ENCODE data around the gene GALNT15.

GALNT15 gene

GRCh38 chr3:16192176-16192811 lies 17.8 kb downstream of the GALNT15 start:
- TF ChIP-seq POLR2A (IDR thresholded peaks at IDR 0.05; ENCODE audit: low read depth, low read length) (no peak), TAF1 (IDR thresholded peaks at IDR 0.05; ENCODE audit: low read depth, low read length) (no peak), PAX5 (IDR thresholded peaks at IDR 0.05; ENCODE audit: insufficient read depth, low read length, severe bottlenecking) (no peak), POU2F2 (IDR thresholded peaks at IDR 0.05; ENCODE audit: low read depth, low read length) (no peak), SPI1 (IDR thresholded peaks at IDR 0.05; ENCODE audit: low read depth, low read length) (no peak), POLR2AphosphoS5 (IDR thresholded peaks at IDR 0.05; ENCODE audit: low read depth, low read length) (no peak)
- no peak for FAIRE-seq

GRCh38 chr3:16198427-16198826 lies 23.9 kb downstream of the GALNT15 start:
- no peak for TF ChIP-seq SPI1 (IDR thresholded peaks at IDR 0.05; ENCODE audit: low read depth, low read length)
- TF ChIP-seq POLR2A (IDR thresholded peaks at IDR 0.05; ENCODE audit: low read depth, low read length): no peak
- no peak for TF ChIP-seq PAX5 (IDR thresholded peaks at IDR 0.05; ENCODE audit: insufficient read depth, low read length, severe bottlenecking)
- TF ChIP-seq TAF1 (IDR thresholded peaks at IDR 0.05; ENCODE audit: low read depth, low read length): no peak
- TF ChIP-seq POU2F2 (IDR thresholded peaks at IDR 0.05; ENCODE audit: low read depth, low read length): no peak
- TF ChIP-seq POLR2AphosphoS5 (IDR thresholded peaks at IDR 0.05; ENCODE audit: low read depth, low read length): no peak
- no peak for DNase-seq (ENCODE audit: insufficient read length, low spot score)
- FAIRE-seq: no peak

More at GRCh38 chr3:16192176-16192811, 17.8 kb downstream of the GALNT15 start:
- DNase-seq (ENCODE audit: insufficient read length, low spot score): no peak

GRCh38 chr3:16199769-16200168 lies 25.3 kb downstream of the GALNT15 start:
- FAIRE-seq: no peak
- TF ChIP-seq POU2F2 (IDR thresholded peaks at IDR 0.05; ENCODE audit: low read depth, low read length) (no peak), SPI1 (IDR thresholded peaks at IDR 0.05; ENCODE audit: low read depth, low read length) (no peak), PAX5 (IDR thresholded peaks at IDR 0.05; ENCODE audit: insufficient read depth, low read length, severe bottlenecking) (no peak), POLR2AphosphoS5 (IDR thresholded peaks at IDR 0.05; ENCODE audit: low read depth, low read length) (no peak), TAF1 (IDR thresholded peaks at IDR 0.05; ENCODE audit: low read depth, low read length) (no peak), POLR2A (IDR thresholded peaks at IDR 0.05; ENCODE audit: low read depth, low read length) (no peak)

GRCh38 chr3:16200411-16200810 lies 25.9 kb downstream of the GALNT15 start:
- no peak for DNase-seq (ENCODE audit: insufficient read length, low spot score)
- TF ChIP-seq POLR2AphosphoS5 (IDR thresholded peaks at IDR 0.05; ENCODE audit: low read depth, low read length): no peak
- no peak for TF ChIP-seq PAX5 (IDR thresholded peaks at IDR 0.05; ENCODE audit: insufficient read depth, low read length, severe bottlenecking)
- FAIRE-seq: no peak

More at GRCh38 chr3:16199769-16200168, 25.3 kb downstream of the GALNT15 start:
- DNase-seq (ENCODE audit: insufficient read length, low spot score): no peak

GRCh38 chr3:16203031-16203430 lies 28.6 kb downstream of the GALNT15 start:
- no peak for DNase-seq (ENCODE audit: insufficient read length, low spot score)
- no peak for FAIRE-seq
- TF ChIP-seq POLR2AphosphoS5 (IDR thresholded peaks at IDR 0.05; ENCODE audit: low read depth, low read length): no peak
- TF ChIP-seq TAF1 (IDR thresholded peaks at IDR 0.05; ENCODE audit: low read depth, low read length): no peak
- TF ChIP-seq PAX5 (IDR thresholded peaks at IDR 0.05; ENCODE audit: insufficient read depth, low read length, severe bottlenecking): no peak
- TF ChIP-seq SPI1 (IDR thresholded peaks at IDR 0.05; ENCODE audit: low read depth, low read length): no peak

GRCh38 chr3:16203671-16204629 lies 29.5 kb downstream of the GALNT15 start:
- TF ChIP-seq POLR2A (IDR thresholded peaks at IDR 0.05; ENCODE audit: low read depth, low read length) (no peak), PAX5 (IDR thresholded peaks at IDR 0.05; ENCODE audit: insufficient read depth, low read length, severe bottlenecking) (no peak), POU2F2 (IDR thresholded peaks at IDR 0.05; ENCODE audit: low read depth, low read length) (no peak), POLR2AphosphoS5 (IDR thresholded peaks at IDR 0.05; ENCODE audit: low read depth, low read length) (no peak), SPI1 (IDR thresholded peaks at IDR 0.05; ENCODE audit: low read depth, low read length) (no peak), TAF1 (IDR thresholded peaks at IDR 0.05; ENCODE audit: low read depth, low read length) (no peak)
- FAIRE-seq: no peak

GRCh38 chr3:16204751-16205150 lies 30.3 kb downstream of the GALNT15 start:
- no peak for TF ChIP-seq SPI1 (IDR thresholded peaks at IDR 0.05; ENCODE audit: low read depth, low read length)
- no peak for TF ChIP-seq PAX5 (IDR thresholded peaks at IDR 0.05; ENCODE audit: insufficient read depth, low read length, severe bottlenecking)
- no peak for TF ChIP-seq POLR2AphosphoS5 (IDR thresholded peaks at IDR 0.05; ENCODE audit: low read depth, low read length)
- TF ChIP-seq POLR2A (IDR thresholded peaks at IDR 0.05; ENCODE audit: low read depth, low read length): no peak
- no peak for TF ChIP-seq TAF1 (IDR thresholded peaks at IDR 0.05; ENCODE audit: low read depth, low read length)
- no peak for TF ChIP-seq POU2F2 (IDR thresholded peaks at IDR 0.05; ENCODE audit: low read depth, low read length)
- DNase-seq (ENCODE audit: insufficient read length, low spot score): no peak
- FAIRE-seq: no peak

More at GRCh38 chr3:16203671-16204629, 29.5 kb downstream of the GALNT15 start:
- no peak for DNase-seq (ENCODE audit: insufficient read length, low spot score)

GRCh38 chr3:16205156-16205870 lies 30.8 kb downstream of the GALNT15 start:
- no peak for FAIRE-seq
- TF ChIP-seq POLR2A (IDR thresholded peaks at IDR 0.05; ENCODE audit: low read depth, low read length) (no peak), POU2F2 (IDR thresholded peaks at IDR 0.05; ENCODE audit: low read depth, low read length) (no peak), SPI1 (IDR thresholded peaks at IDR 0.05; ENCODE audit: low read depth, low read length) (no peak), POLR2AphosphoS5 (IDR thresholded peaks at IDR 0.05; ENCODE audit: low read depth, low read length) (no peak)
- DNase-seq (ENCODE audit: insufficient read length, low spot score): no peak

GRCh38 chr3:16207031-16207430 lies 32.6 kb downstream of the GALNT15 start:
- DNase-seq (ENCODE audit: insufficient read length, low spot score) (no peak), FAIRE-seq (no peak)

More at GRCh38 chr3:16207031-16207430, 32.6 kb downstream of the GALNT15 start:
- TF ChIP-seq PAX5 (IDR thresholded peaks at IDR 0.05; ENCODE audit: insufficient read depth, low read length, severe bottlenecking) (no peak), POLR2AphosphoS5 (IDR thresholded peaks at IDR 0.05; ENCODE audit: low read depth, low read length) (no peak), POU2F2 (IDR thresholded peaks at IDR 0.05; ENCODE audit: low read depth, low read length) (no peak), SPI1 (IDR thresholded peaks at IDR 0.05; ENCODE audit: low read depth, low read length) (no peak), POLR2A (IDR thresholded peaks at IDR 0.05; ENCODE audit: low read depth, low read length) (no peak), TAF1 (IDR thresholded peaks at IDR 0.05; ENCODE audit: low read depth, low read length) (no peak)
